Measurements from ENCODE around the gene SAMD4A. TPM values are rescaled to one million over a fixed set of nuclear protein-coding genes. Genes with fewer than 3 reads are reported as not detected.

SAMD4A gene
- total RNA-seq, 1 experiment from 2014 or later = 18.3 TPM

DNA sequence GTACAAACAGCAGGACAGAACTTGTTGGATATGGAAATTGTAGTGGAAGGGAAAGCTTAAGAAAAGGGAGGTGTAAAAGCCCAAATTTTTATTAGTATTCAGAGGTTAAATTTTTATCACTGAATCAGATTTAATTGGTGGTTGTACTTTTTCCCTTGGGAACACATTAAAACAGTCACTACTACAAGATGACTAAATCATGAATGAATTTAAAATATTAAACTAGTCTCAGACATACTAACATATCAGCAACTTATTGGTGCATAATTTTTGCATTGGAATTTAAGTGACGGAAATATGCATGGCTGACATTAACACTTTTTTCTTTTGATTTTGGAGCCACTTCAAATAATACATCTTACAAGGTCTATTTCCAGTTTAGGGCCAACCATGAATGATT is 27.6 kb downstream of the SAMD4A start:
- no peak overlapping the region for H2AFZ ChIP-seq
- no peak for DNase-seq
- intact Hi-C loops (cut with micrococcal nuclease; ENCODE audit: unreplicated experiment) = no loop called here
- no TSS peak for BruUV-seq (replicated peaks)
- H3K4me1 ChIP-seq (replicated peaks; ENCODE audit: insufficient read depth) = peaks cover 34% of the 10 kb centered on the region
- peaks cover 56% of the 10 kb centered on the region for H3K79me2 ChIP-seq (ENCODE audit: low read depth)
- no peak for TF ChIP-seq EZH2 (IDR thresholded peaks at IDR 0.05; ENCODE audit: low read depth)
- TF ChIP-seq CTCF (conservative IDR thresholded peaks at IDR 0.05) = no peak
- no peak overlapping the region for H3K27ac ChIP-seq
- no peak overlapping the region for H3K4me3 ChIP-seq
- POLR2A ChIA-PET (ENCODE audit: unreplicated experiment) = interaction anchor here (0.6 kb wide), 1 partner anchor 18 kb away, joined by 3 read pairs; no protein-coding TSS in a partner anchor
- CTCF ChIA-PET = no interaction called here
- H3K4me2 ChIP-seq = no peak overlapping the region
- H3K36me3 ChIP-seq (ENCODE audit: low read depth) = peaks cover 8% of the 10 kb centered on the region; the same call in 1 of the 2 replicates
- H3K9me2 ChIP-seq (ENCODE audit: insufficient read depth) = no peaks in the 10 kb centered on the region
- H3F3A ChIP-seq (ENCODE audit: insufficient read depth, low read depth) = 0 out of 2 replicates have a peak, but pooled peaks cover 8% of the 10 kb centered on the region
- no peaks in the 10 kb centered on the region for H3K9me3 ChIP-seq (ENCODE audit: insufficient read depth, low read depth)
- 0 out of 2 replicates have a peak, but pooled peaks cover 2% of the 10 kb centered on the region for H4K20me1 ChIP-seq (ENCODE audit: insufficient read depth)
- no peaks in the 10 kb centered on the region for H3K27me3 ChIP-seq (ENCODE audit: insufficient read depth, low read depth)

DNA sequence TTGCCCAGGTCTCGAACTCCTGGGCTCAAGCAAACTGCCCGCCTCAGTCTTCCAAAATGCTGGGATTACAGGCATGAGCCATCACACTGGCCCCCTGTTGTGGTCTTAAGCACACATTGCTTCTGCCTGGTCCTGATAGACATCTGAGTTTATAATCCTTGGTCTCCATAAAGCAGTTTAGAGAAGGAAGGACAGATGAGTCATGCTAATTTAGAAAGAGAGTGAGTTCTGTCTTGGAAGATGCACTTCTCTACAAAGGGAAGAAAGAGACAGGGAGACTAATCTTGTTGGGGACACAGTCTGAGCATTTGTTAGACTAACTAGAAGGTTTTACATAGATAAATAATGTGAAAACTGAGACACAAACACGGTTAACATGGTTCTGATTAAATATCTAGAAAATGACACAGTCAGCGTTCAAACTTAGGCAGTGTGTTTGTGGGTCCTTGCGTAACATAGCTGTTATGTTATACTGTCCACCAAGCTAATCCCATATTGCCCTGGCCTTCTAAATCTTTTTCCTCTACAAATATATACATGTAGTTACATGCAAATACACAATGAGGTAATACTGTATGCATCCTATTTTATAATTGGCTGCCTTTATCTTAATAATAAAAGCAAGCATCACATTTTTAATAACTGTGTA is 31.0 kb downstream of the SAMD4A start:
- no peaks in the 10 kb centered on the region for H4K20me1 ChIP-seq (ENCODE audit: insufficient read depth)
- peaks cover 39% of the 10 kb centered on the region for H3K4me1 ChIP-seq (replicated peaks; ENCODE audit: insufficient read depth)
- no peak for DNase-seq
- BruUV-seq (replicated peaks) = no TSS peak
- no peak overlapping the region for H3K4me2 ChIP-seq
- H3K79me2 ChIP-seq (ENCODE audit: low read depth) = peaks cover 33% of the 10 kb centered on the region
- TF ChIP-seq CTCF (conservative IDR thresholded peaks at IDR 0.05) (no peak), EZH2 (IDR thresholded peaks at IDR 0.05; ENCODE audit: low read depth) (no peak)
- H3K4me3 ChIP-seq = no peak overlapping the region
- intact Hi-C loops (cut with micrococcal nuclease; ENCODE audit: unreplicated experiment) = no loop called here
- no peaks in the 10 kb centered on the region for H3K27me3 ChIP-seq (ENCODE audit: insufficient read depth, low read depth)
- H3K9me2 ChIP-seq (ENCODE audit: insufficient read depth) = no peaks in the 10 kb centered on the region
- H3K27ac ChIP-seq = no peak overlapping the region
- H3F3A ChIP-seq (ENCODE audit: insufficient read depth, low read depth) = peaks cover 10% of the 10 kb centered on the region; the same call in 1 of the 2 replicates
- no peak overlapping the region for H2AFZ ChIP-seq
- no peaks in the 10 kb centered on the region for H3K9me3 ChIP-seq (ENCODE audit: insufficient read depth, low read depth)
- H3K36me3 ChIP-seq (ENCODE audit: low read depth) = 0 out of 2 replicates have a peak, but pooled peaks cover 8% of the 10 kb centered on the region
- ChIA-PET POLR2A (ENCODE audit: unreplicated experiment) (no interaction called here), CTCF (no interaction called here)

DNA sequence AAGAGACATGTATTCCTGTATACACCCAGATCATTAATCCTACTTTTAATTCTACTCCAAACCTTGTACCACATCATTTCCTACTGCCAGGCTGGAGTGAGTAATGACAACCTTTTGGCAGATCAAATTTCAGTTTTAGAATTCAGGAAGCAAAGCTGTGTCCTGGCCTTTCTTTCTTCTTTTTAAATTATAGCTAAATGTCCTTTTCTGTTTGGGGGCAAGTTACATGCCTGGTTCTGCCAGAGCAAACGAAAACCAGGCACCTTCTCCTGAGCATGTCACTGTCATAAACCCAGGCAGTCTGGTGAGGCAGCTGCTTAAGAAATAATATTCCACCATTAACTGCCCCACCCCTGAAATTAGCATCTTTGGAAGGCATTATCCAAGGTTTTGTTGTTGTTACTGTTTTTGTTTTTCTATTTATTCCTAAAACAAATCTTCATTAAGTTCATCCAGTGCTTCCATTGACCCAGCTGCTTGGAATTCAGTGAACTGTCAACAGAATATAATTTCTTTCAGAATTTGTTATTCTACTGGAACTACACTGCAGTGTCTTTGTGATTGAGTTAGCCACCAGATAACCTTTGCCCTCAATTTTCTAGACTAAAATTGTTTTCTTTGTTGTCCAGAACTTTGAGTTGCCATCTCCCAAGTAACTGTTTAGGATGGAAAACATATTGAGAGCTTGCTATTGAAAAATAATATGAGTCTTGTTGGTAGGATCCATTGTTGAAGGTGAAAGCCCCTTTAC is 33.2 kb downstream of the SAMD4A start:
- peak overlapping the region; percentile 49 for H3K4me2 ChIP-seq
- no peak overlapping the region for H3K4me3 ChIP-seq
- H3K36me3 ChIP-seq (ENCODE audit: low read depth) = no peaks in the 10 kb centered on the region
- CTCF ChIA-PET = interaction anchor here (0.6 kb wide), 1 partner anchor 50 kb away, joined by 4 read pairs; no protein-coding TSS in a partner anchor
- POLR2A ChIA-PET (ENCODE audit: unreplicated experiment) = interaction anchor here (0.6 to 0.7 kb wide), 2 partner anchors 158 to 452 kb away, joined by 4 read pairs; no protein-coding TSS in a partner anchor
- TF ChIP-seq CTCF (conservative IDR thresholded peaks at IDR 0.05) (no peak), EZH2 (IDR thresholded peaks at IDR 0.05; ENCODE audit: low read depth) (no peak)
- H4K20me1 ChIP-seq (ENCODE audit: insufficient read depth) = no peaks in the 10 kb centered on the region
- H3K9me3 ChIP-seq (ENCODE audit: insufficient read depth, low read depth) = no peaks in the 10 kb centered on the region
- 0 out of 2 replicates have a peak overlapping the region, but pooled peaks have one; percentile 1 for H3K27ac ChIP-seq
- peaks cover 25% of the 10 kb centered on the region for H3K79me2 ChIP-seq (ENCODE audit: low read depth)
- DNase-seq = peak in 1 of 2 experiments; percentile 1
- no TSS peak for BruUV-seq (replicated peaks)
- no peaks in the 10 kb centered on the region for H3K27me3 ChIP-seq (ENCODE audit: insufficient read depth, low read depth)
- peaks cover 16% of the 10 kb centered on the region; the same call in 1 of the 2 replicates for H3F3A ChIP-seq (ENCODE audit: insufficient read depth, low read depth)
- H2AFZ ChIP-seq = no peak overlapping the region
- H3K4me1 ChIP-seq (replicated peaks; ENCODE audit: insufficient read depth) = peaks cover 38% of the 10 kb centered on the region
- H3K9me2 ChIP-seq (ENCODE audit: insufficient read depth) = 0 out of 2 replicates have a peak, but pooled peaks cover 3% of the 10 kb centered on the region
- intact Hi-C loops (cut with micrococcal nuclease; ENCODE audit: unreplicated experiment) = no loop called here

All from PC-9 (cell line).